K562 (cell line): ENCODE measurements around the gene EML1. TPM values are rescaled to one million over a fixed set of nuclear protein-coding genes. Genes with fewer than 3 reads are reported as not detected.

ENCODE experiments used
- ATAC-seq: fragments of 200-7000 bp; cut with Tn5 transposase; 3 replicates; pipeline ENCODE4 v1.9.1; 2020; ENCODE audit warnings: moderate library complexity
- BruUV-seq: library from RNA; stranded (reverse); fragments of 400-500 nt; replicated peaks from 2 replicates; lab custom pipeline; 2021; lab: Mats Ljungman, UMichigan
- CTCF ChIA-PET: fragments of 300-600 bp; formaldehyde crosslinking; extraction: SDS; loops from one replicate; lab custom pipeline; 2021; ENCODE audit warnings: low intra/inter-chr PET ratio; lab: Yijun Ruan, JAX
- POLR2A ChIA-PET: fragments of 300-600, 350-650 bp; sonication (Branson Sonifier 250); formaldehyde crosslinking; extraction: SDS; loops from one replicate; lab custom pipeline; 2021; ENCODE audit warnings: antibody characterized with exemption, inconsistent platforms; lab: Yijun Ruan, JAX
- DNase-seq, 4 experiments: peaks; one replicate each; pipeline versions ENCODE4 v3.0.0 to v3.0.0-alpha.2; 2011 to 2018; ENCODE audit warnings: low spot score in 3 of 4, mixed read lengths in 3 of 4; ENCODE audit errors: extremely low read depth in 1 of 4
- FAIRE-seq: peaks from 2 replicates; lab custom pipeline; 2011; peaks lifted over from hg19 to GRCh38; lab: Jason Lieb, UNC
- H2AFZ ChIP-seq: 2 replicates; pipeline ENCODE4 v1.6.0; 2011; ENCODE audit warnings: low read depth, low read length, control low read depth, inconsistent platforms
- H3K27ac ChIP-seq: fragments of 200-600 bp; 3 replicates; pipeline ENCODE4 v1.8.0; 2011; ENCODE audit warnings: low read depth, mild to moderate bottlenecking, control low read depth, inconsistent platforms, low read length, moderate library complexity, mixed read lengths; ENCODE audit errors: extremely low read depth
- H3K27me3 ChIP-seq, 2 experiments: fragments of 300-600 bp in 1 of 2; 2 replicates in 1 of 2; 3 replicates in 1 of 2; pipeline versions ENCODE4 v1.6.0 to v1.8.0; 2011; ENCODE audit warnings: inconsistent platforms in 2 of 2, low read length in 2 of 2, mild to moderate bottlenecking in 1 of 2, mixed read lengths in 1 of 2, moderate library complexity in 1 of 2; ENCODE audit not compliant: control insufficient read depth in 2 of 2, insufficient read depth in 2 of 2
- H3K36me3 ChIP-seq: fragments of 300-600 bp; 3 replicates; pipeline ENCODE4 v1.8.0; 2011; ENCODE audit warnings: mild to moderate bottlenecking, low read length, inconsistent platforms; ENCODE audit not compliant: control insufficient read depth, insufficient read depth
- H3K4me1 ChIP-seq, 2 experiments: fragments of 200-600 bp in 1 of 2; replicated peaks in 1 of 2; 2 replicates in 1 of 2; 3 replicates in 1 of 2; pipeline versions ENCODE4 v1.5.1 to v1.8.0; 2011; ENCODE audit warnings: inconsistent platforms in 2 of 2, low read length in 2 of 2, mild to moderate bottlenecking in 1 of 2, mixed read lengths in 1 of 2, moderate library complexity in 1 of 2; ENCODE audit not compliant: control insufficient read depth in 2 of 2, insufficient read depth in 2 of 2
- H3K4me2 ChIP-seq: 2 replicates; pipeline ENCODE4 v1.6.1; 2011; ENCODE audit warnings: low read length, control low read depth, inconsistent platforms, mixed read lengths; ENCODE audit not compliant: insufficient read depth
- H3K4me3 ChIP-seq: fragments of 200-600 bp; sonication (generic), shearing (Covaris generic); 2 replicates; pipeline ENCODE4 v1.5.1; 2016; ENCODE audit warnings: control low read depth, inconsistent platforms
- H3K79me2 ChIP-seq: fragments of 200-600 bp; 3 replicates; pipeline ENCODE4 v1.8.0; 2011; ENCODE audit warnings: low read length, inconsistent platforms; ENCODE audit not compliant: control insufficient read depth, insufficient read depth
- H3K9ac ChIP-seq, 2 experiments: 2 replicates each; pipeline versions ENCODE4 v1.6.0 to v1.6.1; 2011; ENCODE audit warnings: low read depth in 2 of 2, low read length in 2 of 2, control low read depth in 1 of 2, inconsistent platforms in 1 of 2, mild to moderate bottlenecking in 1 of 2, mixed read lengths in 1 of 2; ENCODE audit not compliant: insufficient read depth in 1 of 2
- H3K9me1 ChIP-seq: one replicate; pipeline ENCODE4 v1.6.0; 2011; ENCODE audit warnings: inconsistent platforms, mild to moderate bottlenecking, low read length, moderate library complexity; ENCODE audit not compliant: control insufficient read depth, insufficient read depth
- H3K9me3 ChIP-seq: replicated peaks from 2 replicates; pipeline ENCODE4 v1.5.1; 2011; ENCODE audit warnings: low read depth, low read length, inconsistent platforms; ENCODE audit not compliant: control insufficient read depth, insufficient read depth
- H4K20me1 ChIP-seq: replicated peaks from 2 replicates; pipeline ENCODE4 v1.6.1; 2011; ENCODE audit warnings: low read length, inconsistent platforms, mixed read lengths; ENCODE audit not compliant: control insufficient read depth, insufficient read depth
- XRCC3 ChIP-seq: fragments of 450-650 bp; IDR thresholded peaks from 2 replicates; pipeline ENCODE4 v1.6.1; 2017; ENCODE audit warnings: mild to moderate bottlenecking, moderate library complexity
- WGBS: fragments of 100-300 bp; shearing (Covaris generic); methylation state at CpG from one replicate; pipeline ENCODE4 v1.1.6; 2016; ENCODE audit warnings: low coverage, mixed read lengths; ENCODE audit not compliant: insufficient coverage; ENCODE audit errors: missing lambda C conversion rate; 5-methylcytosine and 5-hydroxymethylcytosine counted together
- in situ Hi-C: fragments of 300-500 bp; cut with MboI; formaldehyde crosslinking; loops from 4 replicates; pipeline ENCODE4 v1.15.0; 2018; ENCODE audit warnings: inconsistent platforms, mixed read lengths
- intact Hi-C: fragments of 100-400 bp; cut with micrococcal nuclease; formaldehyde crosslinking; loops from 2 replicates; pipeline ENCODE4 v1.14.2; 2022
- polyA plus RNA-seq, 8 experiments: library from polyadenylated mRNA; depleted of rRNA in 4 of 8; stranded (reverse) in 5 of 8; unstranded in 3 of 8; fragments of >200 nt; fragmentation: Nextera tagmentation in 2 of 8; fragmentation: Illumina TruSeq in 1 of 8; extraction: Ambion mirVana in 2 of 8; extraction: Trizol in 1 of 8; gene quantifications; 2 replicates each; pipeline versions ENCODE4 v1.2.1 to v1.2.3, GENCODE V29; 2011 to 2014; ENCODE audit warnings: inconsistent platforms in 1 of 8, missing spikeins in 1 of 8
- total RNA-seq, 7 experiments: library from RNA; depleted of rRNA in 6 of 7; stranded (reverse); fragments of >200 nt in 6 of 7; fragmentation: Illumina TruSeq in 2 of 7; extraction: Trizol in 2 of 7; gene quantifications; 2 replicates each; pipeline versions ENCODE4 v1.2.1 to v1.2.3, GENCODE V29; 2011 to 2021; ENCODE audit warnings: low replicate concordance in 1 of 7
- TF ChIP-seq, protein P1 (sequence below): fragments of 450-650 bp; IDR thresholded peaks from 2 replicates; pipeline ENCODE4 v1.6.1; 2014; ENCODE audit warnings: low read depth, mild to moderate bottlenecking, moderate library complexity, borderline replicate concordance

The EML1 gene
- total and polyA plus RNA-seq, 9 of the 15 experiments (the other 6 are each of a cell fraction or from before 2014, with no cell fraction given), result 0.01 to 0.35 (median 0.07) TPM; not detected in 2

DNA sequence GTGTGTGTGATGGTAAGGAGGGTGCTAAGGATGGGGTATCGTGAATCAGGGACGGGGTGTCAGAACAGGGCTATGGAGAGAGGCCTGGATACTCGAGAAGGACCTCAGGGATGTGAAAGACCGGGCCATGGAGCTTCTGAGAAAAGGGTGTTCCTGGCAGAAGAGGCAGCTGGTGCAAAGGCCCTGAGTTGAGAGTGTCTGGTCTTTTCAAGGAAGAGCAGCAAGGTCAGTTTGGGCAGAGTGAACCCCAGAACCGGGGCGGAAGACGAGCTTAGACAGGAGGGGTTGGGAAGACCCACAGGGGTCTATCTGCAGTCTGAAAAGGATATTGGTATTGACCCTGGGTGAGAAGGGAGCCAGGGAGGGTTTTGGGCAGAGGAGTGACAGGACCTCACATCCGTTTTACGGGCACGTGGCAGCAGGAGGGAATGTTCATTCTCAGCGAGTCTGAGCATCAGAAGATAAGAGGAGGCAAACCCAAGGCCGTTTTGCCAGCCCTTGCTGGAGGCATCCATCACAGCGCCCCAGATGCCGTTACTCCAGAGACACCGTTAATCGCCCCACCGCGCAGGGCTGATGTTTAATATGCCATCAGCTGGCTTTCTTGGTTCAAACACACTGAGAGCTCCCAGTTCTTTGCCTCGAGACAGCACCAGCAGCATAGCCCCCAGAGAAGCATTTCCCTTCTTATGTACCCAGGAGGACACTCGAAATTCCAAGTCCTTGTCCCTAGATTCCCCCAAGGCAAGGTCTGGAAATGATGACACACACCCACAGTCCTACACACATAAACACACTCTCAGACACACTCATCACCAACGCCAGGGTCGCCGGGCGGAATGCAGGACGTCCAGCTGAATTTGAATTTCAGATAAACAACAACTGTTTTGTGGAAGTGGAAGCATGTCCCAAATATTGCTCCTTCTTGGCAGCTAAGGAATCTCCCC is 41.4 kb upstream of the EML1 start:
- DNase-seq, result no peak
- peaks cover 3 to 70% of the 10 kb centered on the region in 2 experiments; a peak in 4 of 5 replicates for H3K27me3 ChIP-seq
- TF ChIP-seq, protein P1, sequence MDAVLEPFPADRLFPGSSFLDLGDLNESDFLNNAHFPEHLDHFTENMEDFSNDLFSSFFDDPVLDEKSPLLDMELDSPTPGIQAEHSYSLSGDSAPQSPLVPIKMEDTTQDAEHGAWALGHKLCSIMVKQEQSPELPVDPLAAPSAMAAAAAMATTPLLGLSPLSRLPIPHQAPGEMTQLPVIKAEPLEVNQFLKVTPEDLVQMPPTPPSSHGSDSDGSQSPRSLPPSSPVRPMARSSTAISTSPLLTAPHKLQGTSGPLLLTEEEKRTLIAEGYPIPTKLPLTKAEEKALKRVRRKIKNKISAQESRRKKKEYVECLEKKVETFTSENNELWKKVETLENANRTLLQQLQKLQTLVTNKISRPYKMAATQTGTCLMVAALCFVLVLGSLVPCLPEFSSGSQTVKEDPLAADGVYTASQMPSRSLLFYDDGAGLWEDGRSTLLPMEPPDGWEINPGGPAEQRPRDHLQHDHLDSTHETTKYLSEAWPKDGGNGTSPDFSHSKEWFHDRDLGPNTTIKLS, result no peak
- no peak for TF ChIP-seq XRCC3

More for the DNA sequence above, 41.4 kb upstream of the EML1 start:
- Histone ChIP-seq H3K4me1 (peaks cover 0 to 7% of the 10 kb centered on the region in 2 experiments; a peak in 2 of 5 replicates), H3K4me2 (no peak overlapping the region), H3K27ac (no peak overlapping the region), H2AFZ (no peak overlapping the region), H4K20me1 (no peaks in the 10 kb centered on the region; the same call in 1 of the 2 replicates), H3K9me1 (no peaks in the 10 kb centered on the region), H3K9ac (no peak overlapping the region), H3K9me3 (no peaks in the 10 kb centered on the region), H3K36me3 (no peaks in the 10 kb centered on the region), H3K79me2 (no peaks in the 10 kb centered on the region), H3K4me3 (no peak overlapping the region)
- in situ Hi-C loops (no loop called here), intact Hi-C loops (no loop called here)
- no peak for ATAC-seq
- ChIA-PET CTCF (no interaction called here), POLR2A (interaction anchor here (0.5 to 1.1 kb wide), 4 partner anchors 13 to 153 kb away, joined by 3 to 4 read pairs (median 3); no protein-coding TSS in a partner anchor)
- 5% methylated on average over 22 of the region's 25 CpGs for WGBS
- FAIRE-seq, result no peak
- BruUV-seq, result no TSS peak
